GM12873 (cell line): ENCODE measurements around the gene TRIM14.

ENCODE experiments used
- TF ChIP-seq, protein P1 (sequence below): IDR thresholded peaks from 2 replicates; pipeline ENCODE4 v1.5.1; 2012; ENCODE audit warnings: low read depth, mild to moderate bottlenecking, moderate library complexity, low read length, control low read depth; ENCODE audit not compliant: insufficient read depth; ENCODE audit errors: missing control alignments

TRIM14 gene

GRCh38 chr9:98054376-98054951 lies 64.6 kb downstream of the TRIM14 start:
- TF ChIP-seq, protein P1, sequence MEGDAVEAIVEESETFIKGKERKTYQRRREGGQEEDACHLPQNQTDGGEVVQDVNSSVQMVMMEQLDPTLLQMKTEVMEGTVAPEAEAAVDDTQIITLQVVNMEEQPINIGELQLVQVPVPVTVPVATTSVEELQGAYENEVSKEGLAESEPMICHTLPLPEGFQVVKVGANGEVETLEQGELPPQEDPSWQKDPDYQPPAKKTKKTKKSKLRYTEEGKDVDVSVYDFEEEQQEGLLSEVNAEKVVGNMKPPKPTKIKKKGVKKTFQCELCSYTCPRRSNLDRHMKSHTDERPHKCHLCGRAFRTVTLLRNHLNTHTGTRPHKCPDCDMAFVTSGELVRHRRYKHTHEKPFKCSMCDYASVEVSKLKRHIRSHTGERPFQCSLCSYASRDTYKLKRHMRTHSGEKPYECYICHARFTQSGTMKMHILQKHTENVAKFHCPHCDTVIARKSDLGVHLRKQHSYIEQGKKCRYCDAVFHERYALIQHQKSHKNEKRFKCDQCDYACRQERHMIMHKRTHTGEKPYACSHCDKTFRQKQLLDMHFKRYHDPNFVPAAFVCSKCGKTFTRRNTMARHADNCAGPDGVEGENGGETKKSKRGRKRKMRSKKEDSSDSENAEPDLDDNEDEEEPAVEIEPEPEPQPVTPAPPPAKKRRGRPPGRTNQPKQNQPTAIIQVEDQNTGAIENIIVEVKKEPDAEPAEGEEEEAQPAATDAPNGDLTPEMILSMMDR = no peak

DNA sequence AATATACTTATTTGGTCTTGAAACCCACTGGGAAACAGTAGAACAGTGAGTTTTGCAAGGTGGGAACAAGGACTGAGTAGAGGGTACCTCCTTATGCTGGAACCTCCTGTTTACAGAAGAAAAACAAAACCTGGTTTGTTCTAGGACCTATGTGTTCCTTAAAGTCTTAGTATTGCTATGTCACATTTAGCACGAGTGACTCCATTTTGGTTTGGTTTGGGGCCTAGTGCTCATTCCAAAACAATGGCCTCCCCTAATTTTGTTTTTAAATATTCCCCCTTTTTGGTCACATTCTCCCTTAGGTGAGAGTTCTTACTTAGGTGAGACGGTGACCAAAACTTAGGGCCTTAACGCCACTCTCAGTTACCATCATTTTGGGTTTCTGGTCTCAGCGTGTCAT lies 68.7 kb downstream of the TRIM14 start:
- TF ChIP-seq, protein P1 = no peak

DNA sequence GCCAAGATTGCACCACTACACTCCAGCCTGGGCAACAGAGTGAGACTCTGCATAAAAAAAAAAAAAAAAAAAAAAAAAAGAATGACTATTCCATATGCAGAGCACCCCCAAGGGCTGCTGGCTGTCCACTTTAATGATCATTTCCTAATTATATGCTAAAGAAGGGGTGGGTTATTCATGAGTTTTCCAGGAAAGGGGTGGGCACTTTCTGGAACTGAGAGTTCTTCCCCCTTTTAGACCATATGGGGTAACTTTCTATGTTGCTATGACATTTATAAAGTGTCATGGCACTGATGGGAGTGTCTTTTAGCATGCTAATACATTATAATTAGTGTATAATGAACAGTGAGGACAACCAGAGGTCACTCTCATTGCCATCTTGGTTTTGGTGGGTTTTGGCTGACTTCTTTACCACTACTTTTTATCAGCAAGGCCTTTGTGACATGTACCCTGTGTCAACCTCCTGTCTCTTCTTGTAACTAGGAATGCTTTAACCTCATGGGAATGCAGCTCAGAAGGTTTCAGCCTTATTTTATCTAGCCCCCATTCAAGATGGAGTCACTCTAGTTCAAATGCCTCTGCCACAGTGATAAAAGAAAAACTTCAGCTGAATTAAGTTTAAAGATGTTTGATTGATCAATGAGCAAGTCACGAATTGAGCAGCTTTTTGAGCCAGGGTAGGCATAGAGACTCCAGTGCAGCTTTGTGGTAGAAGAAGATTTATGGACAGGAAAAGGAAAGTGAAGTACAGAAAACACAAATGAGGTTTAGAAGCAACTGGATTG lies 69.5 kb downstream of the TRIM14 start:
- TF ChIP-seq, protein P1 = no peak

DNA sequence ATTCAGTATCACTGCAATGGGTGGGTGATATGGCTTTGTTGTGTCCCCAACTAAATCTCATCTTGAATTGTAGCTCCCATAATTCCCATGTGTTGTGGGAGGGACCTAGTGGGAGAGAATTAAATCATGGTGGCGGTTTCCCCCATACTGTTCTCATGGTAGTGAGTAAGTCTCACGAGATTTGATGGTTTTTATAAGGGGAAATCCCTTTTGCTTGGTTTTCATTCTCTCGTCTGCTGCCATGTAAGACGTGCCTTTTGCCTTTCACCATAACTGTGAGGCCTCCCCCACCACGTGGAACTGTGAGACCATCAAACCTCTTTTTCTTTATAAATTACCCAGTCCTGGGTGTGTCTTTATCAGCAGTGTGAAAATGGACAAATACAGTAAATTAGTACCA lies 72.0 kb downstream of the TRIM14 start:
- TF ChIP-seq, protein P1 = no peak

- TF ChIP-seq, protein P1 = no peak
Measured at GRCh38 chr9:98046180-98046543, 72.9 kb downstream of the TRIM14 start.

GRCh38 chr9:98045234-98046179 lies 73.5 kb downstream of the TRIM14 start:
- TF ChIP-seq, protein P1 = peak; percentile 21

- TF ChIP-seq, protein P1 = no peak
Measured at GRCh38 chr9:98043915-98044314, 75.1 kb downstream of the TRIM14 start.
